Inflammatory macrophage treated with lipopolysaccharide for 4 hours (primary cell): Measurements from ENCODE around the gene B3GALNT2.

Source experiments
- DNase-seq: peaks from one replicate; pipeline ENCODE4 v3.0.0-alpha.2; 2020

B3GALNT2 gene

DNA sequence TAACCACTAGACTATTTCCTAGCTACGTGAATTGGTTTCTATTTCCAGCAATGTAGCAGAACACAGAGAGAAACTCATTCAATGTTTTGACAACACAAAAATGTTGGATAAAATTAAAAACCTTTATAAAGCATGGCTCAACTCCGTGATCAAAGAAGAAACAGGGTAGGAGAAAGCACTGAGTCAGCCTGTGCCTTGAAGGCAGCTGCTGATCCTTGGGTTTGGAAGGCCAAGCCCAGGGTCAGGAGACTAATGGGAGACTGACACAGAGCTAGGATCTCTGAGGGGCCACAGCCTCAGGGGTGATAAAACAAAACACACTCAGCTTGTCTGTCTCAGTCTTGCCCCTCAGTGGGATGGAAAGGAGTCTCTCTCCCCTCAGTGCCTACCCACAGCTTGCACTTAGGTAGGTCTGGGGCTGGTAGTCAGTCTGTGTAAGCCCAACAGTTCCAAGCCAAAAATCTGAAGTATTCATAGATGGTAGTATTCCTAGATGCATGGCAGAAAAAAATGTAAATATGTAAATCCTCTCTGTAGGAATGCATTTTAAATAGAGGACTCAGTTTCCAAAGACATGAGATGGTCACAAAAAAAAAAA, 53.3 kb downstream of the B3GALNT2 start:
- DNase-seq = no peak

DNA sequence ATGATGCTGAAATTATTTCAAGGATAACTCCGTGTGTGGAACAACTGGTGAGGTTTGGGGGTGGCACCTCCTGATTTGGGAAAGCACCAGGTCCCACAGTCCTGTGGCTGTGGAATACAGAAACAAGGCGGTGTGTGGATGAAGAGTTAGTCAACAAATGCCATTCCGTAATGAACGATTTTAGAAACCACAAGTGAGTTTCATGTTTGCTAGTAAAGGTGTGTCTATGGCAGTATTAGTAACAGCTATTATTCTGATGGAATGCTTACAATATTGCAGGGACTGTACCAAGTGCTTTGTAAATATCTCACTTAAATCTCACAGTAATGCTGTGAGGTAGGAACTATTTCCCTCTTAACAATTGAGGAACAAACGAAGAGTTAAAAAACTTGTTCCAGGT, 53.8 kb downstream of the B3GALNT2 start:
- DNase-seq = no peak

DNA sequence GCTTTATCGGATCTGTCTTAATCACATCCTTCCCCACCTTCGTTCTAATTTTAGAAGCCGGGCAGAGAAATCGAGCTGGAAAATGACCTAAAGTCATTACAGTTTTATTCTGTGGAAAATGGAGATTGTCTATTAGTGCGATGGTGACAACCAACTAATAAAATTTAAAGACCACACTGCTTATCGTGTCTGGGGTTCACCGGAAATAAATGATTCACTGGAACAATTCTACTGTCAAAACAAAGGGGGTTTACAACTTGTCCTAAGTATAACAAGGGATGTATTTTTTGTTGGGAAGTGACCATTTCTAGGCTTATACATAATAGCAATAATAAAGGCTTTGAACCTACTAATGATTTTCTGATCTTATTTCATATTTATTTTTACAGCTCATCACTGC, 55.6 kb downstream of the B3GALNT2 start:
- no peak for DNase-seq

DNA sequence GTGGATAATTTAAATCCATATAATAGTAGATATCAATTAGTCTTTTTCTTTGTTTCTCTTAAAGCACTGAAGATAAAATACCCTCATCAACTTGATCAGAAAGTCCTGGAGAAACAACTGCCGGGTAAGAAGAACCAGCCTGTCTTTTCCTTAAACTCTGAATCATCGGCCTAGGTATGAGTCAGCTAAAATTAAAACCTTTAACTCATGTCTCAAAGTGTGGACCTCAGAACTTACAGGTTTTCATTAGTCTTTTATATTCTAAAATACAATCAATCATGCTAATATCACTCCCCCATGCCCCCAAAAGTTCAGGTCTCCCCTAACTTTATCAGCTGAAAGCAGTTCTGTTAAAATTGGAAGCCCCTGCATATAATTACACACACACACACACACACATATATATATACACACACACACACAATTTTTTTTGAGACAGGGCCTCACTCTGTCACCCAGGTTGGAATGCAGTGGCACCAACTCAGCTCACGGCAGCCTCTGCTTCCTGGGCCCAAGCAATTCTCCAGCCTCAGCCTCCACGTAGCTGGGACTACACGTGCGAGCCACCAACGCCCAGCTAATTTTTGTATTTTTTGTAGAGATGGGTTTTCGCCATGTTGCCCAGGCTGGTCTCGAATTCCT, 61.3 kb downstream of the B3GALNT2 start:
- peak; percentile 4 for DNase-seq

DNA sequence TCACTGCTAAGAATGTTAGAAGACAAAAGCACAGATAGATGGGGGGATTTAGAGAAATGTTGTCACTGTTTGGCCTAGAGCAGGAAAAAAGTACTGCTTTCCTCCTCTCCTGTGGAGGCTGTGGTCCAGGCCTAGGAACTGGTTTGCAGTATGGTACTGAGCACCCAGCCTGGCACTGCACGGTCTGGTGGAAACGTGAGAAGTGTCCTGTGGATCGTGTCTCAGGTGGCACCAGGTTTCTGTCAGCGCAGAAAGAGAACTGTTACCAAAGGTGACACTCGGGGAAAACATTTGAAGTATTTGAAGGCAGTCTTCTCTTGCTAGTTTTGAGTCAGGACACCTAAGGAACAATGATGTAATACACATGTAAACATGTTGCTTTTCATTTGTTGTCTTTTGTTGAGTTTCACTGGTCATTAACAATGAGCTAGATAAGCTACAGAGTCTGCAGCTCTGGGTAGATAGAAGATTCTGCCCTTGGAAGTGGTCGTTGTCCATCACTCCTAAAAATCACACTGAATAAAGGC, 63.0 kb downstream of the B3GALNT2 start:
- no peak for DNase-seq

DNA sequence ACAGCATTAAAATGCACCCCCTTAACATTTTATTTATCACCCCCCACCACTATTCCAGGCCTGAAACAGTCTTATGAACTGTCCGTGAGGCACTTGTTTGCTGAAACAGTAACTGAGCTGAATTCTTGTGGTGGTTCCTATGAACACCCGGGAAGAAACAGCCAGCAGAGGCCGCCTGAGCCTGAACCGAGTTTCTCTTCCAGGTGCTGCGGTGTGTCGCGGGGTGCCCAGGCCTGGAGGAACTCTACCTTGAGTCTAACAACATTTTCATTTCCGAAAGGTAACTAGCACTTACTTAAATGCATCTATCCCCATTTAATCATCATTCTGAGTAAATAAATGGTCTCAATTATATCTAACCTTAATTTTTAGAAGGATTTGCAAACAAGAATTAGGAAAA, 70.3 kb downstream of the B3GALNT2 start:
- DNase-seq = no peak

DNA sequence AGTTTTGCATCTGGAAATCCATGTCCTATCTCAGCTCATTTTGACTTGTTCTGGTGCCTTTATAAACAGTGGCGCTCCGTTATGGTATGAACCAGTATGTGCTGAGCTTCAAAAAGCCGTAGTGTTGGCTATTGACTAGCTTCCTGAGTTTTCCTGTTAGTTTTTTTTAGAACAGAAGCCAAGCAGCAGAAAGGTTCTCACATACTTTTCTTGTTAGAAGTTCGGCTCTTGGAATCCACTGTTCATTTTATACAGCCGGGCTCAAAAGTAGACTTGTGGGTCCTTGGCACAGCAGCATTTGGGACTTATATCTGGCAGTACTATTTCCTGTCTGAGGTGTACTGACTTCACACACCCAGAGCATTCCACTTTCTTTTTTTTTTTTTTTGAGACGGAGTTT, 73.3 kb downstream of the B3GALNT2 start:
- no peak for DNase-seq

DNA sequence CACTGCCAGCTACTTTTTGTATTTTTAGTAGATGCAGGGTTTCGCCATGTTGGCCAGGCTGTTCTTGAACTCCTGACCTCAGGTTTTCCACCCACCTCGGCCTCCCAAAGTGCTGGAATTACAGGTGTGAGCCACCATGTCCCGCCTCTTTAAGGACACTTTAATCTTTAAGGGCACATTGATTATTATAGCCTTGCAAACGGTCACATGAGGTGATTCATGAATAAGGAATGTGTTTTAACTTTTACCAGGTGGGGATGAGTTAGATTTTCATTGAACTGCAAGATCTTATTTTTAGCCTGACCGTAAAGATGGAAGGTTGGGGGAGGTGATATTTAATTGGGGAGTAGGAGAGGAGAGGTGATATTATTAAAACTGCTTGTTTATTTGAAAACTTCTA, 75.1 kb downstream of the B3GALNT2 start:
- DNase-seq = no peak

DNA sequence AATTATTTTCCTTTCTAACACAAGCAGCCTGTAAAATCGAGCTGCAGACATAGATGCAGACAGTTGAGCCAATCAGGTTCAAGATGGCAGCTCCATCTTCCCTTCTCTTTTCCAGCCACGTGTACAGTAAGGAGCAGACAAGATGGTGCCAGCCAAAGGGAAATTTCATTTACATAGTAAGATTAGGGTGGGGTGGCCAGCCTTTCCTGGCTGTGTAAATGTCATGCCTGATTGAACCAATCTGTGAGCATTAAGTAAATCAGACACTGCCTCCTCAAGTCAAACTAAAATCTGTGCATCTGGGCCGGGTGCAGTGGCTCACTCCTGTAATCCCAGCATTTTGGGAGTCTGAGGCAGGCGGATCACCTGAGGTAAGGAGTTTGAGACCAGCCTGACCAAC, 76.8 kb downstream of the B3GALNT2 start:
- DNase-seq = no peak

DNA sequence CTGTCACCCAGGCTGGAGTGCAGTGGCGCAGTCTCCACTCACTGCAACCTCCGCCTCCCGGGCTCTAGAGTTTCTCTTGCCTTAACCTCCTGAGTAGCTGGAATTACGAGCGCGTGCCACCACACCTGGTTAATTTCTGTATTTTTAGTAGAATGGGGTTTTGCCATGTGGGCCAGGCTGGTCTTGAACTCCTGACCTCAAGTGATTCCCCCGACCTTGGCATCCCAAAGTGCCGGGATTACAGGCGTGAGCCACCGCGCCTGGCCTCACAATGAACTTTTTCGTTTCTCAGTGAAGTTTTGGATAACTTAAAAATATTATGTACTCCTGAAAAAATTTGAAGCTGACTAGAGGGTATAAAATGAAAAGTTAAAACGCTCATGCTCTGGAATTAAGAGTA, 77.6 kb downstream of the B3GALNT2 start:
- no peak for DNase-seq

DNA sequence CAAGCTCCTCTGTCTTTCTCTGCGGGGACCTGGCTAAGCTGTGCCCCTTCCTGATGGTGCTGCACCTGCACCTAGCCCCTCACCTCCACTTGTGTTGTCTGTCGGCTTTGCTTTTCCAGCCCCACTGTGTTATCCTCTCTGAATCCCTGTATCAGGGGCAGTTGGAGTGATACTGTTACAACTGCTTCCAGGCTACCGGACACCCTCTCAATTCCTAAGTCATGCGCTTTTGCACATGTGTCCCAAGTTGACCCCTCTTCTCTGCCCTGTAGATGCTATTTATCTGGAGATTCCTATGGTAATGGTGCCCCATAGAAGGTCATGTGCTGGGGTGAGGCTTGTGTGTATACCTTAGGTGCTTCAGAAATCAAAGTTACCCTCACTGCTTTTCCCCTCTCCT, 78.1 kb downstream of the B3GALNT2 start:
- DNase-seq = no peak

DNA sequence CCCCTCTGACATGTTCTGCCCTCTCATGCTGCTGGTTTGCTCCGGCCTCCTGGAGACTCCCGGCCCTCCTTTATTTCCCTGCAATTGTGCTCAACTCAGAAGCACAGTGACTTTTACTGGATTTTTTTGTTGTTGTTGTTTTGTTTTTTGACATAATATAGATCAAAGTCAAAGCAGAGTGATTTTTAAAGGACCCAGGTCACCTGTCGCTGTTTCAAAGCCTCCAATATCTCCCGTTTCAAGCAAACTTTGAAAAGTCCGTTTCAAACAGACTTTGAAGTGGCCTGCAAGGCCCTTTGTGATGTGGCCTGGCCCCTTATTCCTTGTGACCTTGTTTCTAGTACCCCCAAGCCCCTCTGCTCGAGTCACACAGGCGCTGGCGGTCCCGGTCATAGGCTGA, 78.9 kb downstream of the B3GALNT2 start:
- no peak for DNase-seq

DNA sequence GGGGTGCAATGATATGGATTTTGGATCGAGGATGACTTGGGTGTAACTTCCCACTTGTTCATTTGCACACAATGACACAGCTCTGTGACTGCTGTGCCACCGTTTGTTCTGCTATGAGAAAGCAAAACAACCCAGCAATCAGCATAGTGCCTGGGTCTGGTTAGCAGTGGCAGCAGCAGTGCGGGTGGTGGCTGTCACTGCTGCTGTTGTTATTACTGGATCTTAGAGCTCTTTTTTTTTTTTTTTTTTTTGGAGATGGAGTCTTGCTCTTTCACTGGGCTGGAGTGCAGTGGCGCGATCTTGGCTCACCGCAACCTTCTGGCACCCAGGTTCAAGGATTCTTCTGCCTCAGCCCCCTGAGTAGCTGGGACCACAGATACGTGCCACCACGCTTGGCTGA, 80.2 kb downstream of the B3GALNT2 start:
- no peak for DNase-seq

DNA sequence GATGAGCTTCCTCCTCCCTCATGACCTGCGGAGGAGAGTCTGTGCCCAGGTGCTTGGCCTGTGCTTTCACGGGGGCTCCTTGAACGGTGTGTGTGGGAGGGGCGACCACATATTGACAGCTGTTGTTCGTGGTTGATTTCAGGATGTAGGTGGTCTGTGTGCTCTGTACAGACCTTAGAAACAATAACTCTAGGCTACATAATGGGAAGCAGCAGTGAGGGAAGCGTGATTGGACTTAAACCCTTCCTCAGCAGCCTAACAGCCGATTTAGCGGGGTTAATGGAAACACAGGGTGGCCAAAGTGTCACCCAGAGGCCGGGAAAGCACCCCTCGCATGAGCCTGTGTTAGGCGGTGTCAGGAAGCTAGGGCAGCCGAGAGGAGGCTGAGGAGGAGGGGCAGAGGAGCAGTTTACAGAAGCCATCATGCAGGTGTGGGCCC, 81.0 kb downstream of the B3GALNT2 start:
- DNase-seq = no peak

DNA sequence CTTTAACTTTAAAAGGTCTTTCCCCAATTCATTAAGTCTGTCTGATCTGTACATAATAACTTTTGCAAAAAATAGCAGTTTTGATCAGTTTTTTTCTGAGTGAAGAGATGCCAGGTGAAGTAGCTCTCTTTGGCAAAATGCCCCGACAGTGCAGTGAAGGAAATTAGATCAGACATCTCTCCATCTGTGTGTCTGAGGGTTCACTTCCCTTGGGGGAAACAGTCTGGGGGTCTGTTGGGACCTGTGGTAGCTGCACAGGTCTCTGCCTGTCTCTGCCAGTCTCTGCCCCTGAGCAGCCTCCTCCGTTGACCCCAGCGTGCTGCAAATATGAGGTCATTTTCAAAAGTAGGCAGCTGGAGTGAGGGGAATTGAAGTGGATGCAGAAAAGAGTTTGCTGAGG, 82.5 kb downstream of the B3GALNT2 start:
- no peak for DNase-seq

DNA sequence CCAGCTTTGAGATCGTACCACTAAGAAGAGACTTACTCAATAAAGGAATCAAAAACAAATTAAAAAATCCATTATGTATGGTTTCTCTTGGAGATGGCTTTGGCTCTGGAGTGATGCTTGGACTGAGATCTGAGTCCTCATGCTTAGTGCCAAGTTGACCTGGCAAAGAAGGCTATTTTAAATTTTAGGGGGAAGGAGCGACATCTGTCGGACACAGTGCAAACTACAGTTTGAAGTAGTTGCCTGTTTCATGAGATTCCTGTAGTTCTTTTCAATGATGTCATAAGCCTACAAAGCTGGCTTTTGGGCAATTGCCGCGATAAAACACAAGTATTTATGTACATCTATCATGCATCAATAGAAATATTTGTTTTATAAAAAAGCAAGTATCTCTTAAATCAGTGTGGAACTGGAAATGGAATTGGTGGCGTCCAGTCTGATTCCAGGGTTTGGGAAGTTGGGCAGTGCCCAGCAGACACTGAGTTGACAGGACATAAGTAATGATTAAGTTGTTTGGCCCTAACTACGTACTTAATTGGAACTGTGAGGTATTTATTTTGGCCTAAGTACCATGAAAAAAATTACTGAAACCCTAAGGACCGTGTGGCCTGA, 87.1 kb downstream of the B3GALNT2 start:
- DNase-seq = peak; percentile 59

DNA sequence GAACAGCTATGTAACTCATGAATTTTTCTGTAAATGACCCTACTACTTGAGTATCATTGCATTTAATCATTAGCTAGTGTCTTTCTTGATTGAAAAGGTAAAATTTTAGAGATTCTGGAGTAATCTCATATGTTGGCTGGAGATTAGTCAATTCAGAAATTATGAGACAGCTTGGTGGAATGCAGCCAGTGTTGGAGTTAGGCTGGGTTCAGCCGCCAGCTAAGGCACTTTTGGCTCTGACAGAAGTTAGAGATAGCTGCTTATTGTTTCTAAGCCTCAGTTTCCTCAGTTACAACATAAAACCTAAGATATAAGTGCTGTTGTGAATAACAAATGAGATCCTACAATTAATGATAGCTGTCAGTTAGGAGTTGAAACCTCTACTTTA, 87.6 kb downstream of the B3GALNT2 start:
- DNase-seq = no peak

DNA sequence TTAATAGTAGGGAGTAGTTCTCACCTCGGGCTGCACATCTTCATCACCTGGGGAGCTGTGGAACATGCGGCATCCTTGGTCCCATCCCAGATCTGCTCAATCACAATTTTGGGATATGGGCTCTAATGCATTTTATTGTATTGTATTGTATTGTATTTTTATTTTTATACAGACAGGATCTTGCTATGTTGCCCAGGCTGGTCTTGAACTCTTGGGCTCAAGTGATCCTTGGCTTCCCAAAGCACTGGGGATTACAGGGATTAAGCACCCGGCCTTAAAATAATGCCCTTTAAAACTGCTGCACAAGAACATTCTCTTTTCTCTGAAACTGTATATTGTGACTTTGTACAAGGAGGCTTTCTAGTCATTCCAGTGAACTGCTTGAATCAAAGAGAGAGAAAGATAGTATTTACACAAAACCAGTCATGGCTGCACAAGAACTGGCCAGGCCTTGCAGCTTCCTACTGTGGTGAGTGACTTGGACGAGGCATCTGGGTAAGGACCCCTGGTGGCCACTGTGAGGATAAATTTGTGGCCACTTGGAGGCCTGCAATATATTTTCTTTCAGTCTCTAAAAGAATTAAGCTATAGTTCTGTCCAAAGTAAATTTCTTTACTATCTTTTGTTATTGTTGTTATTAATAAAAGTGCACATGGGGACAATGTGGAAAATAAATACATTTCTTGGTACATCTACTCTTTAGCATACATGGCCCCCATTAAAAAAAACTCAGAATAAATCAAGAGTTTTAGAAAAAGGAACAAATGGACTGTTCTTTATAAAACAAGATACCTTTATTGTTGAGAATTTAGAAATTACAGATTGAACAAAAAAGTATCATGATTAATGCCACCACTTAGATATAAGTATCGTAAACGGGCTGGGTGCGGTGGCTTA, 89.0 kb downstream of the B3GALNT2 start:
- peak; percentile 65 for DNase-seq

DNA sequence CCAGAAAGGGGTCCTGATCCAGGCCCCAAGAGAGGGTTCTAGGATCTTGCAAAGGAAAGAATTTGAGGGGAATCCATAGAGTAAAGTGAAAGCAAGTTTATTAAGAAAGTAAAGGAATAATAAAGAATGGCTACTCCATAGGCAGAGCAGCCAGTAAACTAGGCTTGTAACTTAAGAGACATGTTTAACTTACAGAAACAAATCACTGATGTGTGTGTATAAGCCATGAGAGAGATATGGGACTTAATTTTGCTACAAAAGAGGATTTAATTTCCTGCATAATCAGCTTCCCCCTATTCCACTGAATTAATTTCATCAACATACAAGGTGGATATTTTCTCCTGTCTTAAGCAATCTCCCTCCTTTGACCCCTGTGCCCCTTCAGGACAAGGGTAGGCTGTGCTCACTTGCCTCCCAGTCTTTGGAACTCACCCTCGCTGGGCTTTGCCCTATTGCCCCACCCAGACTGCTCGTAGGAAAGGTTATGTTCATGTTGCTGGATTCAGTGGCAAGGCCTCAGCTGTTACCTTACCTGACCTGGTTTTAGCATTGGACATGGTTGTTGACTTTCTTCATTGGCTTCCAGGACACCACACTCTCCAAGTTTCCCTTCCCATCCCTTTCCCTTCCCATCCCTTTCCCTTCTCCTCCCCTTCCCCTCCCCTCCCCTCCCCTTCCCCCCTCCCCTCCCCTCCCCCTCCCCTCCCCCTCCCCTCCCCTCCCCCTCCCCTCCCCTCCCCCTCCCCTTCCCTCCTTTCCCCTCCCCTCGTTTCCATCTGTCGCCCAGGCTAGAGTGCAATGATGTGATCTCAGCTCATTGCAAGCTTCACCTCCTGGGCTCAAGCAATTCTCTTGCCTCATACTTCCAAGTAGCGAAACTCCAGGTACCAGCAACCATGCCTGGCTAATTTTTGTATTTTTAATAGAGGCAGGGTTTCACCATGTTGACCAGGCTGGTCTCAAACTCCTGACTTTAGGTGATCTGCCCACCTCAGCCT, 92.5 kb downstream of the B3GALNT2 start:
- DNase-seq = no peak

DNA sequence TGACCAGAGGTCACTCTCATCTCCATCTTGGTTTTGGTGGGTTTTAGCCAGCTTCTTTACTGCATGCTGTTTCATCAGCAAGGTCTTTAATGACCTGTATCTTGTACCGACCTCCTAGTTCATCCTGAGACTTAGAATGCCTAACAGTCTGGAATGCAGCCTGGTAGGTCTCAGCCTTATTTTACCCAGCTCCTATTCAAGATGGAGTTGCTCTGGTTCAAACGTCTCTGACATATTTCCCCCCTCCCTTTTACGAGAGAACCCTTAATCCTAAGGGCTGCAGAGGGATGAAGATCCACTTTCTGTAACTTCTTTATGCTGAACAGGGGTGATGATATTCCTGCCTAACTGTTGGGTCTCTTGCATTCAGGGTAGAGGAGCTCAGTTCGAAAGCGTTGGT, 93.8 kb downstream of the B3GALNT2 start:
- DNase-seq = no peak

DNA sequence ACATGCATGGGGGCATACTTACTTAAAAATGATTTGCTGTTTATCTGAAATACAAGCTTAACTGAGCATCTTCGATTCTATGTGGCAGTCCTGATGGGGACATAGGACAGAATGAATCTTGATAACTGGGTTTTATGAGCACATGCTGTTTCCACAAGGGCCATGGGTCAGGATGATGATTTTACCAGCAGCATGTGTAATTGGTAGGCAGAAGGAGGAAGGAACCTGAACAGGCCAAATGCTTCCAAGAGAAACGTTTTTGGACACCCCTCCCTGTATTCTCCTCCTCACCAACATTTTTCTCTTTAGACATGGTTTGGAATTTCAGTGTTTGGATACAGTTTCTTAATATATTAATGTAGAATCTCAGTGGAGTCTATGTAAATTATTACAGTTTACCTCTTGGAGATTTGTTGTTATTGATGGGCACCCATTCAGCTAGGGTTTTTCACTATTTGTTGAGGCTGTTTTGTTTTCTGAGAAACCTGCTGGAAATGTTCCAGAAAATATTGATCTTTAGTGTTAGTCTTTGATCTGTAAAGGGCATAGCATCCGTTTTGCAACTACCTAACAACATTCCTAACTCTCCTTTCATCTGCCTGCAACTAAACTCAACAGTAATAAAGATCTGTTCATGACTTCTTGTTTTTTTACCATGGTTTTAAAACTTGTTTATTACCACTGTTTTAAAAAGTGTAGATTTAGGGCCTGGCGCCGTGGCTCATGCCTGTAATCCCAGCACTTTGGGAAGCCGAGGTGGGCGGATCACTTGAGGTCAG, 95.0 kb downstream of the B3GALNT2 start:
- no peak for DNase-seq
